Measurements from ENCODE around the gene LSM14B. TPM values are rescaled to one million over a fixed set of nuclear protein-coding genes. Genes with fewer than 3 reads are reported as not detected.
A peak's percentile ranks its signal among the peaks of the same experiment; 100 is the strongest.
"Not testable (repeated sequence)": the region's sequence is repeated elsewhere in the genome, so short reads cannot be mapped to it uniquely, and the experiment has no call there.

Gene LSM14B
- 35.1 TPM for total RNA-seq
- long read RNA-seq, partial matches to known transcripts: 1 of 2 reads
- long read RNA-seq, other reads (novel, unspliced or antisense): 0 of 2 reads

- intact Hi-C loops (cut with DNase I): no loop called here
- ATAC-seq (peak; percentile 93), DNase-seq (peak; percentile 98)
- Histone ChIP-seq H3K4me3 (peak within 1 kb of the TSS; percentile 81), H3K27me3 (no peaks in the 10 kb centered on the region), H3K36me3 (peaks cover 27% of the 10 kb centered on the region), H3K4me1 (peaks cover 15% of the 10 kb centered on the region), H3K27ac (peak within 1 kb of the TSS; percentile 95), H3K9me3 (no peaks in the 10 kb centered on the region)
- TF ChIP-seq CTCF (IDR thresholded peaks at IDR 0.05): no peak
Measured at GRCh38 chr20:62121776-62122653, at the start of gene LSM14B. LSM14B (plus strand) TSS chr20:62122475; CDS start chr20:62122667, 192 bp downstream.

DNA sequence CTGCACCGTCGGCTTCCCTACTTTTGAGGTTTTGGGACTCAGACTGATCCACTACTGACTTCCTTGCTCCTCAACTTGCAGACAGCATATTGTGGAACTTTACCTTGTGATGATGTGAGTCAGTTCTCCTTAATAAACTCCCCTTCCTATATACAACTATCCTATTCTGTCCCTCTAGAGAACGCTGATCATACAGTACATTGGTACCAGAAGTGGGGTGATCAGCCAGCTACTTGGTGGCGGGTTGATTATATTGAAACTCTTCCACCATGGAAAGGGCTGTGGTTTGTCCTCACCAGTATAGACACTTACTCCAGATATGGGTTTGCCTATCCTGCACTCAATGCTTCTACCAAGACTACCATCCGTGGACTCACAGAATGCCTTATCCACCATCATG is 49.0 kb upstream of the LSM14B start:
- Histone ChIP-seq H3K4me1 (no peaks in the 10 kb centered on the region), H3K27ac (no peak overlapping the region), H3K9me3 (peaks cover 8% of the 10 kb centered on the region), H3K36me3 (no peaks in the 10 kb centered on the region), H3K27me3 (no peaks in the 10 kb centered on the region), H3K4me3 (no peak overlapping the region)
- intact Hi-C loops (cut with DNase I): no loop called here
- ATAC-seq (no peak), DNase-seq (no peak)
- no peak for TF ChIP-seq CTCF (IDR thresholded peaks at IDR 0.05)

DNA sequence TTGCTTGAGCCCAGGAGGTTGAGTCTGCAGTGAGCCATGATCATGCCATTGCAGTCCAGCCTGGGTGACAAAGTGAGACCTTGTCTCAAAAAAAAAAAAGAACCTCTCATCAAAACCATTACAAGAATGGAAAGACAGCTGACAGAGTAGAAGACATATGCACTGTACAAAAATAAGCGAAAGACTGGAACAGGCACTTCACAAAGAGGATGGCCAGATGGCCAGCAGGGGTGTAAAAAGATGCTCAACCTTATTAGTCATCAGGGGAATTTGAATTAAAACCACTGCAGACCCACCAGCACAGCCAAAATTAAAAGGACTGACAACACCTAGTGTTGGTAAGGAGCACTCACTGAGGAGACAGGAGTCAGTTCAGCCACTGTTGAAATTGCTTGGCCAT is 43.1 kb upstream of the LSM14B start:
- no peaks in the 10 kb centered on the region for H3K36me3 ChIP-seq
- no peaks in the 10 kb centered on the region for H3K27me3 ChIP-seq
- H3K27ac ChIP-seq: no peak overlapping the region
- no peak for DNase-seq
- H3K4me1 ChIP-seq: no peaks in the 10 kb centered on the region
- ATAC-seq: no peak
- intact Hi-C loops (cut with DNase I): no loop called here
- H3K9me3 ChIP-seq: peaks cover 8% of the 10 kb centered on the region
- no peak overlapping the region for H3K4me3 ChIP-seq
- no peak for TF ChIP-seq CTCF (IDR thresholded peaks at IDR 0.05)

- ATAC-seq (no peak), DNase-seq (no peak)
- intact Hi-C loops (cut with DNase I): no loop called here
Measured at GRCh38 chr20:62080249-62080990, 41.9 kb upstream of the LSM14B start.

GRCh38 chr20:62083312-62083711 is 39.0 kb upstream of the LSM14B start:
- Histone ChIP-seq H3K4me1 (no peaks in the 10 kb centered on the region), H3K9me3 (no peaks in the 10 kb centered on the region), H3K36me3 (no peaks in the 10 kb centered on the region), H3K27ac (no peak overlapping the region), H3K27me3 (no peaks in the 10 kb centered on the region), H3K4me3 (no peak overlapping the region)
- intact Hi-C loops (cut with DNase I): no loop called here
- no peak for TF ChIP-seq CTCF (IDR thresholded peaks at IDR 0.05)
- no peak for DNase-seq
- no peak for ATAC-seq

More at GRCh38 chr20:62080249-62080990, 41.9 kb upstream of the LSM14B start:
- peaks cover 5% of the 10 kb centered on the region for H3K9me3 ChIP-seq
- no peaks in the 10 kb centered on the region for H3K27me3 ChIP-seq
- H3K36me3 ChIP-seq: no peaks in the 10 kb centered on the region
- H3K4me3 ChIP-seq: no peak overlapping the region
- no peak for TF ChIP-seq CTCF (IDR thresholded peaks at IDR 0.05)
- H3K4me1 ChIP-seq: no peaks in the 10 kb centered on the region
- H3K27ac ChIP-seq: no peak overlapping the region

DNA sequence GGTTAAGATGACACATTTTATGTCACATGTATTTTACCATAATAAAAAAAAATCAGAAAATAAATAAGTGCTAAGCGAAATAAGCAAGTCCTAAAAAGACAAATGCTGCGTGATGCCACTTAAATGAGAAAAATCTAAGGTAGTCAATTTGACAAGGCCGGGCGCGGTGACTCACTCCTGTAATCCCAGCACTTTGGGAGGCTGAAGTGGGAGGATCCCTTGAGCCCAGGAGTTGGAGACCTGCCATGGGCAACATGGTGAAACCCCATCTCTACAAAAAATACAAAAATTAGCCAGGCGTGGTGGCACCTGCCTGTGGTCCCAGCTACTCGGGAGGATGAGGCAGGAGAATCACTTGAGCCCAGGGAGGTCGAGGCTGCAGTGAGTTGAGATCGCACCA is 38.1 kb upstream of the LSM14B start:
- DNase-seq; H3K27me3 ChIP-seq; H3K4me3 ChIP-seq; H3K27ac ChIP-seq; H3K4me1 ChIP-seq; intact Hi-C loops (cut with DNase I); H3K36me3 ChIP-seq; H3K9me3 ChIP-seq; ATAC-seq: not testable (repeated sequence)
